Measurements from ENCODE around the gene TRPC4.

The TRPC4 gene

GRCh38 chr13:37665420-37665819 is 204.2 kb downstream of the TRPC4 start:
- DNase-seq (ENCODE audit: extremely low read depth in 1 of 2, low read depth in 1 of 2): no peak

GRCh38 chr13:37663724-37664123 is 205.8 kb downstream of the TRPC4 start:
- no peak for DNase-seq (ENCODE audit: extremely low read depth in 1 of 2, low read depth in 1 of 2)

- DNase-seq (ENCODE audit: extremely low read depth in 1 of 2, low read depth in 1 of 2): no peak
Measured at GRCh38 chr13:37662624-37663023, 206.9 kb downstream of the TRPC4 start.

- DNase-seq (ENCODE audit: extremely low read depth in 1 of 2, low read depth in 1 of 2): no peak
Measured at GRCh38 chr13:37657956-37658355, 211.6 kb downstream of the TRPC4 start.

GRCh38 chr13:37657134-37657533 is 212.4 kb downstream of the TRPC4 start:
- no peak for DNase-seq (ENCODE audit: extremely low read depth in 1 of 2, low read depth in 1 of 2)

- DNase-seq (ENCODE audit: extremely low read depth in 1 of 2, low read depth in 1 of 2): no peak
Measured at GRCh38 chr13:37656247-37656940, 213.2 kb downstream of the TRPC4 start.

- DNase-seq (ENCODE audit: extremely low read depth in 1 of 2, low read depth in 1 of 2): no peak
Measured at GRCh38 chr13:37652596-37652995, 217.0 kb downstream of the TRPC4 start.

- DNase-seq (ENCODE audit: extremely low read depth in 1 of 2, low read depth in 1 of 2): no peak
Measured at GRCh38 chr13:37651891-37652290, 217.7 kb downstream of the TRPC4 start.

GRCh38 chr13:37648609-37649008 is 221.0 kb downstream of the TRPC4 start:
- DNase-seq (ENCODE audit: extremely low read depth in 1 of 2, low read depth in 1 of 2): no peak

GRCh38 chr13:37647031-37647650 is 222.4 kb downstream of the TRPC4 start:
- DNase-seq (ENCODE audit: extremely low read depth in 1 of 2, low read depth in 1 of 2): no peak

- no peak for DNase-seq (ENCODE audit: extremely low read depth in 1 of 2, low read depth in 1 of 2)
Measured at GRCh38 chr13:37646531-37646930, 223.0 kb downstream of the TRPC4 start.

GRCh38 chr13:37645181-37645740 is 224.3 kb downstream of the TRPC4 start:
- no peak for DNase-seq (ENCODE audit: extremely low read depth in 1 of 2, low read depth in 1 of 2)

- no peak for DNase-seq (ENCODE audit: extremely low read depth in 1 of 2, low read depth in 1 of 2)
Measured at GRCh38 chr13:37641391-37641790, 228.2 kb downstream of the TRPC4 start.

GRCh38 chr13:37640499-37640898 is 229.1 kb downstream of the TRPC4 start:
- DNase-seq (ENCODE audit: extremely low read depth in 1 of 2, low read depth in 1 of 2): no peak

GRCh38 chr13:37636701-37637100 is 232.9 kb downstream of the TRPC4 start:
- DNase-seq (ENCODE audit: extremely low read depth in 1 of 2, low read depth in 1 of 2): no peak

GRCh38 chr13:37632294-37632693 is 237.3 kb downstream of the TRPC4 start:
- no peak for DNase-seq (ENCODE audit: extremely low read depth in 1 of 2, low read depth in 1 of 2)

- DNase-seq (ENCODE audit: extremely low read depth in 1 of 2, low read depth in 1 of 2): no peak
Measured at GRCh38 chr13:37627428-37627827, 242.1 kb downstream of the TRPC4 start.

GRCh38 chr13:37621811-37622361 is 247.7 kb downstream of the TRPC4 start:
- DNase-seq (ENCODE audit: extremely low read depth in 1 of 2, low read depth in 1 of 2): no peak

- no peak for DNase-seq (ENCODE audit: extremely low read depth in 1 of 2, low read depth in 1 of 2)
Measured at GRCh38 chr13:37618554-37618953, 251.0 kb downstream of the TRPC4 start.

GRCh38 chr13:37617173-37617572 is 252.4 kb downstream of the TRPC4 start:
- DNase-seq (ENCODE audit: extremely low read depth in 1 of 2, low read depth in 1 of 2): no peak

GRCh38 chr13:37616131-37616530 is 253.4 kb downstream of the TRPC4 start:
- DNase-seq (ENCODE audit: extremely low read depth in 1 of 2, low read depth in 1 of 2): no peak

- no peak for DNase-seq (ENCODE audit: extremely low read depth in 1 of 2, low read depth in 1 of 2)
Measured at GRCh38 chr13:37615276-37615675, 254.3 kb downstream of the TRPC4 start.
